Osteoblast (primary cell): ENCODE data around the gene DUSP22. TPM values are rescaled to one million over a fixed set of nuclear protein-coding genes. Genes with fewer than 3 reads are reported as not detected.

Source experiments
- DNase-seq: peaks from one replicate; pipeline ENCODE4 v3.0.0; 2011; ENCODE audit warnings: low spot score, mixed read lengths; ENCODE audit not compliant: insufficient read length; ENCODE audit errors: missing footprints
- H2AFZ ChIP-seq: 2 replicates; pipeline ENCODE4 v1.6.0; 2011; ENCODE audit warnings: mild to moderate bottlenecking, low read length
- H3K27ac ChIP-seq: 2 replicates; pipeline ENCODE4 v1.5.1; 2011; ENCODE audit warnings: mild to moderate bottlenecking, low read depth, low read length, moderate library complexity
- H3K27me3 ChIP-seq: 2 replicates; pipeline ENCODE4 v1.6.0; 2012; ENCODE audit warnings: mild to moderate bottlenecking, control low read depth, inconsistent platforms, low read length, moderate library complexity; ENCODE audit not compliant: insufficient read depth
- H3K36me3 ChIP-seq: 2 replicates; pipeline ENCODE4 v1.5.1; 2011; ENCODE audit warnings: mild to moderate bottlenecking, low read length, control low read depth, moderate library complexity; ENCODE audit not compliant: insufficient read depth
- H3K4me1 ChIP-seq: 2 replicates; pipeline ENCODE4 v1.5.1; 2011; ENCODE audit warnings: mild to moderate bottlenecking, low read length, control low read depth, moderate library complexity; ENCODE audit not compliant: insufficient read depth
- H3K4me2 ChIP-seq: 2 replicates; pipeline ENCODE4 v1.6.0; 2011; ENCODE audit warnings: mild to moderate bottlenecking, low read length; ENCODE audit not compliant: insufficient read depth
- H3K4me3 ChIP-seq: fragments of 200-600 bp; sonication (generic); 3 replicates; pipeline ENCODE4 v1.5.1; 2012; ENCODE audit warnings: mild to moderate bottlenecking, low read length, inconsistent platforms; ENCODE audit not compliant: insufficient read depth
- H3K79me2 ChIP-seq: 2 replicates; pipeline ENCODE4 v1.6.0; 2012; ENCODE audit warnings: mild to moderate bottlenecking, low read length, control low read depth, inconsistent platforms; ENCODE audit not compliant: insufficient read depth
- H3K9me3 ChIP-seq: 2 replicates; pipeline ENCODE4 v1.5.1; 2011; ENCODE audit warnings: low read depth, low read length, control low read depth
- H4K20me1 ChIP-seq: 2 replicates; pipeline ENCODE4 v1.6.0; 2012; ENCODE audit warnings: mild to moderate bottlenecking, low read length, control low read depth; ENCODE audit not compliant: insufficient read depth
- CTCF ChIP-seq: IDR thresholded peaks from 2 replicates; pipeline ENCODE4 v1.5.1; 2011; ENCODE audit warnings: mild to moderate bottlenecking, low read depth, low read length, moderate library complexity; ENCODE audit errors: extremely low read depth
- total RNA-seq: library from RNA; depleted of rRNA; stranded (reverse); fragments of >200 nt; gene quantifications from 2 replicates; pipeline ENCODE4 v1.2.3, GENCODE V29; 2012

DUSP22 gene
- total RNA-seq, 1 donor: 18.1 TPM

GRCh38 chr6:298233-299103, 6.2 kb downstream of the DUSP22 start:
- H3K27ac ChIP-seq: no peak overlapping the region
- H3K79me2 ChIP-seq: peaks cover 15% of the 10 kb centered on the region
- no peaks in the 10 kb centered on the region for H3K36me3 ChIP-seq
- peaks cover under 1% of the 10 kb centered on the region for H3K4me1 ChIP-seq
- H3K4me2 ChIP-seq: no peak overlapping the region
- no peak for TF ChIP-seq CTCF
- peaks cover 2% of the 10 kb centered on the region for H3K9me3 ChIP-seq
- no peak overlapping the region for H2AFZ ChIP-seq
- peak; percentile 61 for DNase-seq
- no peak overlapping the region for H3K4me3 ChIP-seq
- peaks cover 27% of the 10 kb centered on the region for H4K20me1 ChIP-seq
- no peaks in the 10 kb centered on the region for H3K27me3 ChIP-seq

- peaks cover 27% of the 10 kb centered on the region for H4K20me1 ChIP-seq
Observed at GRCh38 chr6:299104-299980, 7.1 kb downstream of the DUSP22 start.

GRCh38 chr6:300026-300425, 7.7 kb downstream of the DUSP22 start:
- H4K20me1 ChIP-seq: peaks cover 23% of the 10 kb centered on the region
- H3K27ac ChIP-seq: no peak overlapping the region
- H3K79me2 ChIP-seq: peaks cover 11% of the 10 kb centered on the region

More at GRCh38 chr6:299104-299980, 7.1 kb downstream of the DUSP22 start:
- Histone ChIP-seq H3K4me3 (no peak overlapping the region), H3K36me3 (no peaks in the 10 kb centered on the region), H3K4me1 (no peaks in the 10 kb centered on the region), H3K9me3 (peaks cover 2% of the 10 kb centered on the region), H3K27me3 (no peaks in the 10 kb centered on the region), H3K79me2 (peaks cover 15% of the 10 kb centered on the region), H3K4me2 (no peak overlapping the region), H3K27ac (no peak overlapping the region), H2AFZ (no peak overlapping the region)
- DNase-seq: peak; percentile 69
- TF ChIP-seq CTCF: no peak

More at GRCh38 chr6:300026-300425, 7.7 kb downstream of the DUSP22 start:
- Histone ChIP-seq H3K9me3 (peaks cover 2% of the 10 kb centered on the region), H2AFZ (no peak overlapping the region), H3K4me2 (no peak overlapping the region), H3K4me3 (no peak overlapping the region), H3K4me1 (no peaks in the 10 kb centered on the region), H3K36me3 (no peaks in the 10 kb centered on the region), H3K27me3 (no peaks in the 10 kb centered on the region)
- TF ChIP-seq CTCF: no peak
- DNase-seq: no peak
